Gastrocnemius medialis (tissue), 4 donors: ENCODE measurements around the gene SLX9.

Experiments
- POLR2A ChIP-seq, 2 donors: fragments of 450-650 bp; IDR thresholded peaks; one replicate each; pipeline ENCODE4 v1.6.1; 2017; ENCODE audit warnings: antibody characterized with exemption in 2 of 2, mild to moderate bottlenecking in 2 of 2, moderate library complexity in 2 of 2
- TF ChIP-seq, protein P1 (sequence below), 5 experiments: fragments of 450-650 bp in 3 of 5; fragments of 200-600 bp in 2 of 5; sonication (generic) in 2 of 5; IDR thresholded peaks in 4 of 5; conservative IDR thresholded peaks in 1 of 5; 1 replicate in 4 of 5; 2 replicates in 1 of 5; pipeline ENCODE4 v1.5.1; 2016 to 2019; ENCODE audit warnings: antibody characterized with exemption in 5 of 5, mild to moderate bottlenecking in 3 of 5, moderate library complexity in 3 of 5

DNA sequence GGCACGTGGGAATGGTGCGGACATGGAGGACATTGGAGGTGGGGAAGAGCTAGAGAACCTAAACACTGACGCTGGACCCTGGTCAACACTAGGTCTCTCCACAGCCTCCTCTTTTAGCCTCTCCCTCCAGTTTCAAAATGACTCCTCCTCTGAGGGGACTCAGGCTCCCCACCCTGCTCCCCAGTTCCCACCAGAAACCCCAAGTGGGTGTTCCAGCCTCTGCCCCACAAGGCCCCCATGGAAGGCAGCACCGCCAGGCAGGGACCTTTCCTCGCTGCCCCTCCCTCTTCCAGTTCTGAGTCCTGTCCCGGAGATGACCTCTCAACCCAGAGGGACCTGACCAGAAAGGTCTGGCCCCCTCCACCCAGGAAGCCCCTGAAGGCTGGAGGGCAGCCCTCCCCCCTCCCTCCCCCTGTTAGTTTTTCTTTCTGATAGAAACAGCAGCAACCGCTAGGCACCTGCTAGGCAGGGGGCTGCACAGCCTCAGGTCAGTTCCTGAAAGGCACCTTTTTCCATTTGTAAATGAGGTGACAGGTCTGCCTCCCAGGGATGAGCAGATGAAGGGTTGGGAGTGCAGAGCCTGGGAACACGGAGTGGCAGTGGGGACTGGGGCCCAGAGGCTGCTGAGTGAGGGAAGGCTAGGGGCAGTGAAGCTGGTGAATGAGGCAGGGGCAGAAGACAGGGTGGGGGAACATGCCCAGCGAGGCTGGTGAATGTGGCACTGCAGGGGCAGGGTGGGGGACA lies 9.9 kb upstream of the SLX9 start:
- TF ChIP-seq POLR2A (IDR thresholded peaks at IDR 0.05): no peak
- TF ChIP-seq, protein P1, sequence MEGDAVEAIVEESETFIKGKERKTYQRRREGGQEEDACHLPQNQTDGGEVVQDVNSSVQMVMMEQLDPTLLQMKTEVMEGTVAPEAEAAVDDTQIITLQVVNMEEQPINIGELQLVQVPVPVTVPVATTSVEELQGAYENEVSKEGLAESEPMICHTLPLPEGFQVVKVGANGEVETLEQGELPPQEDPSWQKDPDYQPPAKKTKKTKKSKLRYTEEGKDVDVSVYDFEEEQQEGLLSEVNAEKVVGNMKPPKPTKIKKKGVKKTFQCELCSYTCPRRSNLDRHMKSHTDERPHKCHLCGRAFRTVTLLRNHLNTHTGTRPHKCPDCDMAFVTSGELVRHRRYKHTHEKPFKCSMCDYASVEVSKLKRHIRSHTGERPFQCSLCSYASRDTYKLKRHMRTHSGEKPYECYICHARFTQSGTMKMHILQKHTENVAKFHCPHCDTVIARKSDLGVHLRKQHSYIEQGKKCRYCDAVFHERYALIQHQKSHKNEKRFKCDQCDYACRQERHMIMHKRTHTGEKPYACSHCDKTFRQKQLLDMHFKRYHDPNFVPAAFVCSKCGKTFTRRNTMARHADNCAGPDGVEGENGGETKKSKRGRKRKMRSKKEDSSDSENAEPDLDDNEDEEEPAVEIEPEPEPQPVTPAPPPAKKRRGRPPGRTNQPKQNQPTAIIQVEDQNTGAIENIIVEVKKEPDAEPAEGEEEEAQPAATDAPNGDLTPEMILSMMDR (IDR thresholded peaks at IDR 0.05 in 4 of 5, conservative IDR thresholded peaks at IDR 0.05 in 1 of 5): no peak
